HK-2 (cell line): ENCODE measurements around the gene PI4K2A.
"Not testable (repeated sequence)": the region's sequence is repeated elsewhere in the genome, so short reads cannot be mapped to it uniquely, and the experiment has no call there.

Experiments
- DNase-seq: peaks from one replicate; pipeline ENCODE4 v3.0.0-alpha.2; 2018; ENCODE audit not compliant: unreplicated experiment

The PI4K2A gene

DNA sequence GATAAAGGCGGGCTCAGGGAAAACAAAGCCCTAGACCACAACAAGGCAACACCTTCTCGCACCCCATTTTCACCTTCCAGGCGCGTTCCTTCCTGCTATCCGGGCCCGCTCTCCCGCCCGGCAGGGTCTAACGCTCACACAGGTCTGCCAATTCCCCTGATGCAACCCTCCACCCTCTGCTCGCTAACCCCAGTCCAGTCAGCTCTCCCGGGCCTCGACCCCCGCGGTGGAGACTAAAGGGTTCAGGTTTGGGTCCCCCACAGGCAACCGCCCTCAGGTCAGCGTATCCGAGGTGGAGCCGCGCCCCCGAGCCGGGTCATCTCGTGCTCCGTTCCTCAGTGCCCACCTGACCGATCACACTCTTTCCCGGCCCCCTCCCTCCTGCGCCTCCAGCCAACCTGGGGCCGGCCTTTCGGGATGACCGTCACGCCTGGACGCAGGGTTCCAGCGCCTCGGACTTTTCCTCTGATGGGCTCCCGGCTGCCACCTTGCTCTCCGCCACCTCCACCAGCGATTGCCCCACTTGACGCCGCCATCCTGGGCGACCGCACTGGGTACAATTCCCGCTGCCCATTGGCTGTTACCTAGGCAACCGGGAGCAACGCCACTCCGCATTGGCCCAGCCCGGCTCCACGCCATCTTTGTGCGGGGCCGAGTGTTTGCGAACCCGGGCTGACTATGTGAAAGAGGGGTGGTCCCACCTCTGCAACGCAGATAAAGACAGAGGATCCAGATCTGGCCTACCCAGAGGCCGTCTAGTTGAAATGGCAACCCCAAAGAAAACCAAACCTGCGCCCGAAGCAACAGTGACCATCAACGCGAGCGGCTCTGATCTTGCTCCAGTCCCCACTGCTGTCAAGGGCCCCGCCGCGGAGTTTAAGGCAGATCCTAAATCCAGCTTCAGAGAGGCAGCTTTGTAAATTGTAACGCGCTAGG, 7.3 kb upstream of the PI4K2A start, which contains the start of gene MORN4:
Gene MORN4 (minus strand): TSS at position 552 of the 936 bp plus-strand sequence. CDS start 13,847 bp downstream, outside the sequence.
- DNase-seq = peak; percentile 95

DNA sequence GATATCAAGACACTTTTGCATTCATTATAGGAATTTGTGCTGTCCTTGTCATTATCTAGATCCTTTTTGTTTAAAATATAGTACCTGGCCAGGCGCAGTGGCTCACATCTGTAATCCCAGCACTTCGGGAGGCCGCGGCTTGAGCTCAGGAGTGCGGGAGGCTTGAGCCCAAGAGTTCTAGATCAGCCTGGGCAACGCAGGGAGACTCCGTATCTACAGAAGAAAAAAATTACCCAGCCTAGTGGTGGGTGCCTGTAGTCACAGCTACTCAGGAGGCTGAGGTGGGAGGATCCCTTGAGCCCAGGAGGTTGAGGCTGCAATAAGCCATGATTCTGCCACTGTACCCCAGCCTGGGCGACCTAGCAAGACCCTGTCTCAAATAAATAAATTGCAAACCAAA, 6.5 kb upstream of the PI4K2A start:
- DNase-seq = peak; percentile 36

DNA sequence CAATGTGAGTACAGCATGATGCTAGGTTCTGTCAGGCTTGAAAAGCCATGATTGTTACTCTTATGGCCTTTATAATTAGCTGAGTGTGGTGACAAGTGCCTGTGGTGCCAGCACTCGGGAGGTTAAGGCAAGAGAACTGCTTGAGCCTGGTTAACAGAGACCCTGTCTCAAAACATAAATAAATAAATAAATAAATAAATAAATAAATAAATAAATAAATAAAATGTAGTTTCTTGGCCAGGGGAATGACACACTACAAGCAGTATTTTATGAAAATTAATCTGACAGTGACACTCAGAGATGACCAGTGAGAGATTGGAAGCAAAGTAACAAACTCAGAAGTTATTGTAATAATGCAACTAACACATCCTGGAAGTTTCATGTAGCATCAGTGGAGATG, 4.9 kb upstream of the PI4K2A start:
- DNase-seq = no peak

DNA sequence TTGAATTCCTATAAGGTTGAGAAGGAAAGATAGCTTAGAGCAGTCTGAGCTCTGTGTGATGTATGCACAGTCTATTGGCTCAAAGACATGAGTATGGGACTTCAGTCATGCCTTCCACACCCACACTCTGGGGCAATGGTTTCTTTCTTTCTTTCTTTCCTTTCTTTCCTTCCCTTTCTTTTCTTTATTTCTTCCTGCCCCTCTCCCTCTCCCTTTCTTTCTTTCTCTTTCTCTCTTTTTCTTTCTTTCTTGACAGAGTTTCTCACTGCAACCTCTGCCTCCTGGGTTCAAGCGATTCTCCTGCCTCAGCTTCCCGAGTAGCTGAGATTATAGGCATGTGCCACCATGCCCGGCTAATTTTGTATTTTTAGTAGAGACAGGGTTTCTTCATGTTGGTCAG, 1.4 kb upstream of the PI4K2A start:
- DNase-seq = not testable (repeated sequence)

DNA sequence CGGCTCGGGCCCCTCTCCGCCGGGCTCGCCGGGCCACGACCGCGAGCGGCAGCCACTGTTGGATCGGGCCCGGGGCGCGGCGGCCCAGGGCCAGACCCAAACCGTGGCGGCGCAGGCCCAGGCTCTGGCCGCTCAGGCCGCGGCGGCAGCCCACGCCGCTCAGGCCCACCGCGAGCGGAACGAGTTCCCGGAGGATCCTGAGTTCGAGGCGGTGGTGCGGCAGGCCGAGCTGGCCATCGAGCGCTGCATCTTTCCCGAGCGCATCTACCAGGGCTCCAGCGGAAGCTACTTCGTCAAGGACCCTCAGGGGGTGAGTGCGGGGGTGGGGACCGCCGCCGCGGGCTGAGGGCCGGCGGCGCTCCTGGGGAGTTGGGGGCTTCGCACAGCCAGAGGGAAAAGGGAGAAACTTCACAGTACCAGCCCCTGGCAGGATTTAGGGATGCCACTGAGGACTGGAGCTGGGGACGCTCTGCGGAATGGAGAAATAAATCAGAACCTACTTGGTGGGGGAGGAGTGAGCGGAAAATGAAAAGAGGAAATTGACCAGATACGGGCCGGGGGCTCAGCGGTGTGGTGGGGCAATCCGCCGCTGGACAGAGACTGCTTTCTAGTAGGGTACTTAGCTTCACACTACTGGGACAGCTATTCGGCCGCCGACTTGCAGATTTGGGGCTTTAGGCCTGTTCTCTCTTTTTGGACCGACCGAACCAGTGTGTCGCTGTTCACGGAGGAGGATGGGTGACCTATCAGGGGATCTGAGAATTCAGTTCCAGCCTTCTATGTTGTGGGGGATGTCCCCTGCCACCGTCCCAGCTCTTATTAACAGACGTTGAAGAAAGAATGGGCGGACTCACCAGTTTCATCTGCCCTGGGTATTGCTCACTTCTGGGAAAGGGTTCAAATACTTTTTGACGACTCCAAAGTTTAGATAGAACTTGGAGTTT, 669 bp downstream of the PI4K2A start:
- DNase-seq = peak; percentile 52

DNA sequence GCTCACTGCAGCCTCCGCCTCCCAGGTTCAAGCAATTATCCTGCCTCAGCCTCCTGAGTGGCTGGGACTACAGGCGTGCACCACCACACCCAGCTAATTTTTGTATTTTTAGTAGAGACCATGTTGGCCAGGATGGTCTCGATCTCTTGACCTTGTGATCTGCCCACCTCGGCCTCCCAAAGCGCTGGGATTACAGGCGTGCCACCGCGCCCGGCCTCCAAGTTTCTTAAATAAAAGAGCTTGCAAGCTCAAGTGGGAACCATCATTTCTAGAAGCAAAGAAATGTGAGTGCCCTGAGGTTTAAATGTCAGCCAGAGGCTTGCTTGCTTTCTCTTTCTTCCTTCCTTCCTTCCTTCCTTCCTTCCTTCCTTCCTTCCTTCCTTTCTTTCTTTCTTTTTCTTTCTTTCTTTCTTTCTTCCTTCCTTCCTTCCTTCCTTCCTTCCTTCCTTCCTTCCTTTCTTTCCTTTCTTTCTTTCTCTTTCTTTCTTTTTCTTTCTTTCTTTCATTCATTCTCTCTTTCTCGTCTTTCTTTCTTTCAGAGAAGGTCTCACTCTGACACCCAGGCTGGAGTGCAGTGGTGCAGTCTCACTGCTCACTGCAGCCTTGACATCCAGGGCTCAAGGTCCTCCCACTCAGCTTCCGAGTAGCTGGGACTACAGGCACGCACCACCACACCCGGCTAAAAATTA, 2.1 kb downstream of the PI4K2A start:
- not testable (repeated sequence) for DNase-seq

DNA sequence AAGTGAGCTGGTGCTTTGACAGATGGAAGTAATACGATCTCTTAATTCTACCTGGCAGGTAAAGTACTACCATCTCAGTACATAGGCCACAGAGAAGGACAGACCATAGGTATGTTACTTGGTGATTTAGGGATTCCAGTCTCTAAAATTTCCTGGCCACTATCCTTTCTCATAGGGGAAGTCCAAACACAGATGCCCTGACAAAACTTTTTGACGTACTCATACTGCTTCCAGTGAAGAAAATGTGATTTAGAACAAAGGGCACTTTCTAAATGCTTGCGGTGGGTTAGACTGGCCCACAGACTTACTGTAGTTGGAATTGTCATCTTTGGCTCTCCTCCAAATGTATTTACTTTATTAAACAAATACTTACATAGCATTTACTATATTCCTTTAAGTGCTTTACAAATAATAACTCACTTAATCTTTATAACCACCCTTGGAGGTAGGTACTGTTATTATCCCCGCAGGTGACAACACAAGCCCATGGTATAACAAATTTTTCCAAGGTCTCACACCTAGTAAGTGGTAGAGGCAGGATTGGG, 3.0 kb downstream of the PI4K2A start:
- DNase-seq = no peak

DNA sequence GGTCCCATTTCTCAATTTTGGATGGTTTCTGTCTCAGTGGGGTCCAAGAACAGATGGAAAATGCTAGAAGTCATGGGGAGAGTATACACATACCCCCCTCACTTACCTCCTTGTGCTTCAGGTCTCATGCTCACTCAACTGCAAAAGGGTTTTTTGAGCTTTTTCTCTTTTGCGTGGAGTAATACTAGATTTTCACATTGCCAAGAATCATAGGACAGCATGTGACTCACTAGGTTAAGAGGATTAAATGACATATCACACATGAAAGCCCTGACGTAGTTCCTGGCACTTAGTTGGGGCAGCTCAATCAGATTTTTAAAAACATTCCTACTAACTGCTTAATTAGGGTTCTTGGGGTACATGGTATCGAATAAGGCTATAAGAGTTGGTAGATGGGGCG, 4.5 kb downstream of the PI4K2A start:
- no peak for DNase-seq

DNA sequence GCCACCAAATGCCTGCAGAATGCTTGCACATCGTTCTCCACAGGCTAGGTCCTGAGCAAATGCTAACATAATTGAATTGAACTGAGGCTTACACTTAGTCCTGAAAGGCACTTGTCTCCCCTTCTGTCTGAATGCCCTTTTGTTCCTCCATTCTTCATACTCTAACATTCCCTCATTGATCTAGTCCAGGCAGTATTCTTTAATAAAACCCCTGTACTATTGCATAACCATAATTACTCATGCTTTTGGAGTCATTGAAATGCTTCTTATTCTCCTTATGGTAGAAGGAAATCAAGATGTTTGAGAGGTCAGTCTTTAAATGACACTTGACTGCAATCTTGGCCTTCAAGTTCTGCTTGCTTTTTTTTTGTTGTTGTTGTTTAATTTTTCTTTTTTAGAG, 7.1 kb downstream of the PI4K2A start:
- no peak for DNase-seq

DNA sequence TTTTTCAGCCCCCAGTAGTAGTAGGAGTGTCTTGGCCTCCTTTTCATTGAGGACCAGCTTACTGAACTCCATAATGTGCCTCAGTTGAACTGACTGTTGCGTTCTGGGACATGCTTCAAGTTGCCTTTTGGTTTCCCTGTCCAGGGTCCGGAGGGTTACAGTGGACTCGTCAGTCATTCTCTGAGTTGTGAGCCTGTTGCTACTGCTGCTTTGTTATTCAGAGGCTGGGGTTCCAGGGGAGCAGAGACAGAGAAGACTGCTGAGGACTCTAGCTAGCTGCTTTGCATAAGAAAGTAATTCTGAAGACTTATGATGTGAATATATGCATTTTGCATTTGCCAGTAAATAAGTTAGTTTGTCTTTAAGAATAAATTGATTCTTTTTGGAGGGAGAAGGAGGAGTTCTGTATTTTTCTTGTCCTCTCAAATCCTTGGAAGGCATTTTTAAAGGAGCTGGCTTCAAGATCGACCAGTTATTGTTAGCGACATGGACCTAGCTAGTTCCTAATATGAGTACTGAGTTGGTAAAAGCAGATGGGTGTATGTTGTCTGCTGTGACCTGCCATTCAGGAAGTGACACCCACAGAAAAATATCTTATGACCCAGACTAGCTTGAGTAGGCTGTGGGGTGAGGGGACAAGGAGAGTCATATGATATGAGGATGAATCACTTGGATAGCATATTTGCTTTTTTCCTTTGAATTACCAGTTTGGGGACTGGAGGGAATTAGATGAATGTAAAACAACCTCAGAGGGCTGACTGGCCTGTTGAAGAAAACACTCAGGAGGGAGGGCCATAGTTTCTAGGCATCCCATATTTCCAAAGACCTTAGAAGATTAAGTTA, 8.3 kb downstream of the PI4K2A start:
- peak; percentile 73 for DNase-seq

DNA sequence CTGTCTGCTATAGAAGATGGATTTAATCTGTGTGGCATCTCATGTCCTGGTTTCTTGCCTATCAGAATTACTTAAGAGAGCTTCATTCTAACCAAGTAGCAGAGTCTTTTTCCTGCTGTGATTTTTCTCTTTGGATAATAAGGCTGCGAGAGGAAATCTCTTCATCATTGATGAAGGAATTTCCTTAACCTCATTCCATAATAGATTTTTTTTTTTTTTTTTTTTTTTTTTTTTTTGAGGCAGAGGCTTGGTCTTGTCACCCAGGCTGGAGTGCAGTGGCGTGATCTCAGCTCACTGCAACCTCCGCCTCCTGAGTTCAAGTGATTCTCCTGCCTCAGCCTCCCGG, 8.9 kb downstream of the PI4K2A start:
- not testable (repeated sequence) for DNase-seq

DNA sequence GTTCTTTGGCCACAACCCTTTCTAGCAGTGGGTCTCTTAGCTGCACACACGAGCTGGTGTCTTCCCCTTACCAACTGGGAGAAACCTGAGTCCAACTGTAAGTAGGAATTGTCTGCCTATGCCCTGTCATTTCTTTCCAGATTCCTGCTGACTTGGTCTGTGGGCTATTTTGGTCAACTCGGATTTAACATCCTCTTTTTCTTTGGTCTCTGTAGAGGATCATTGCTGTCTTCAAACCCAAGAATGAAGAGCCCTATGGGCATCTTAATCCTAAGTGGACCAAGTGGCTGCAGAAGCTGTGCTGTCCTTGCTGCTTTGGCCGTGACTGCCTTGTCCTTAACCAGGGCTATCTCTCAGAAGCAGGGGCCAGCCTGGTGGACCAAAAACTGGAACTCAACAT, 10.3 kb downstream of the PI4K2A start:
- DNase-seq = no peak

DNA sequence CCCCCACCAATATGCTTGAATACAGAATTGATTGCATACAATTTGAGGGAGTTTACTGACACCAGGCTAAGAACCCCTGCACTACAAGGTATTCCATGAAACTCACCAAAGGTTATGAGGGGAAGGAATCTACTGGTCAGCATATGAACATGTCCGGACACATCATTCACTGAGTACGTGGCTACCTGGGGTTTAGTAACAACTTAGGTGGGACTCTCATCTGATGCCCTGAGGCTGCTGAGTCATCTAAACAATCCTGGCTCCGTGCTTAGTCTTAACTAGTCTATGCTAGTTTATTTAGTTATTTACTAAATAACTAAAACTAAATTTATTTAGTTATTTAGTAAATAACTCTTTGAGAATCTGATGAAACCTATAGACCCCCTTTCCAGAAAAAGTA, 11.3 kb downstream of the PI4K2A start:
- DNase-seq = no peak

DNA sequence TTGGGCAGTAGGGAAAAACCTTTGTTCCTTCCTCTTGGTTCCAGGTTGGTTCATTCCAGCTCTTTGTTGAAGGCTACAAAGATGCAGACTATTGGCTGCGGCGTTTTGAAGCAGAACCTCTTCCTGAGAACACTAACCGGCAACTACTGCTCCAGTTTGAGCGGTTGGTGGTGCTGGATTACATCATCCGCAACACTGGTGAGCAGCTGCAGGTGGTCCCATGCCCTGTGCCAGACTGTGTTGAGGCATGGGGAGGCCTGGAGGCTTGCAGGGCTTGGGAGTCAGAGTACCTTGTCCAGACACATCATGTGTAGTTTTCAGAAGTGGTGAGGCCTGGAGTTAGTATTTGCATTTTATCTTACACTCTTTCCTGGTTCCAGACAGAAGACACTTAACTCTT, 16.3 kb downstream of the PI4K2A start:
- DNase-seq = no peak

DNA sequence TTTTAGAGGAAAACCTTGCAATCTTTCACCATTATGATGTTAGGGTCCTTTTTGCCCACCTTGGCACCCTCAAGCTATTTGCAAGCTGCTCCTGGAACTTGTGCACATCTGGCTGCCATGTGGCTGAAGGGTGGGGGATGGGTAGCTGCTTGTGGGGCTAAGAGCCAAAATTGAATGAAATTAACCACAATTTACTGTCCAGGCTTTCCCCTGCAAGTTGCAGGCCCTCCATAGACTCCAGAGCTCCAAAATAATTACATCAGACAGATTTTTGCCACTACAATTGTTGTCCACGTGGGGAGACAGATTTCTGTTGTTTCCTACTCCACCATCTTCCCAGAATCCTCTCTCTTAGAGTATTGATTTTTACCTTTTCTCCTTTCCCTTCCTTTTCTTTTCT, 19.1 kb downstream of the PI4K2A start:
- DNase-seq = no peak

DNA sequence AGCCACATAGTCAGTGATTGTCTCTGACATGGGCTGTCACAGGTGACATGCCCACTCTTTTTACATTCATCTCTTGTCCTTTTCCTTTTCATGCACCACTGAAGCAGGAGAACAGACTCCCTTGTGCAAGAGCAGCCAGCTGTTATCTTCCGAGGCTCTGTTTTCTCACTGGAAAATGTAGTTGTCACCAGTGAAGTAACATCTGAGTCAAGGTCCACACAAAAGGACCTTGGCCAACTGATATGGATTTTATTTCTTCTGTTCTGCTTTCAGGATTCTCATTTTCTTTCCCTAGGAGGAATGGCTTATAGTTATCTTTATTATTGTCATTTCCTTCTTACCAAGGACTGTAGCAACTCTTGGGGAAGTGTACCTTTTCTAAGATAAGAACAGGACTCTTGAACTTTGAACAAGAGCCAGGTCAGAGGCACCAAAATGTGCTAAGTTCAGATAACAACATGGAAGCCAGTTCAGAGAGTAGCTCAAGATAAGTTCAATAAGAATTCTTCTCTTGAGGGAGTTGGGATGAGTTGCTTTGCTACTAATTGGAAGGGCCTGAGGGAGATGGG, 23.9 kb downstream of the PI4K2A start:
- DNase-seq = no peak

DNA sequence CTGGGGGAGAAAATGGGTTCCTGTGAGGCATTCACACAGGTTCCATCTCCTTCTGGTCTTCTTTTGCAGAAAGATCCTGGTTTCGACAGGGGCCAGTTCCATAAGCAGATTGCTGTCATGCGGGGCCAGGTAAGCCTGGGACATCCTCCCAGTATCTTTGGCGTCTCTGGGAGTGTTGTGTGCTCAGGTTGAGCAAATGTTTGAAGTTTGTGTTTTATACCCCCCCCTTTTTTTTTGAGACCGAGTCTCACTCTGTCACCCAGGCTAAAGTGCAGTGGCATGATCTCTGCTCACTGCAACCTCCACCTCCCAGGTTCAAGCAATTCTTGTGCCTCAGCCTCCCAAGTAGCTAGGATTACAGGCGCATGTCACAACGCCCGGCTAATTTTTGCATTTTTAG, 26.5 kb downstream of the PI4K2A start:
- no peak for DNase-seq

DNA sequence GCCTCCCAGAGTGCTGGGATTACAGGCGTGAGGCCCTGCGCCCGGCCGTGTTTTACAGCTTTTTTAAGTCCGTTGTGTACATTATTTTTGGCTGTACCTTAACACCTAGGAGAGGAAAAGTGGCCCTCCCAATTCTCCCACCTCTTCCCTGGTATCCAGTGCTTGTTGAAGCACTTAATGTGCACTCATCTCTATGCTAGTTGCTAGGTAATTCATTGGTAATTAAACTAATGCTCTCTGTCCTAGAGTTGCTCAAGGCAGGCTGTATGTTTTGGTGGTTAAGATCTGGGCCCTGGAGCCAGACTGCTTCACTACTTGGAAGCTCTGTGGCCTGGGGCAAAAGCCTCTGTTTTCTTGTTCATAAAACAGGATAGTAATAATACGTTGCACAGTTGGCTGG, 27.0 kb downstream of the PI4K2A start:
- DNase-seq = no peak

DNA sequence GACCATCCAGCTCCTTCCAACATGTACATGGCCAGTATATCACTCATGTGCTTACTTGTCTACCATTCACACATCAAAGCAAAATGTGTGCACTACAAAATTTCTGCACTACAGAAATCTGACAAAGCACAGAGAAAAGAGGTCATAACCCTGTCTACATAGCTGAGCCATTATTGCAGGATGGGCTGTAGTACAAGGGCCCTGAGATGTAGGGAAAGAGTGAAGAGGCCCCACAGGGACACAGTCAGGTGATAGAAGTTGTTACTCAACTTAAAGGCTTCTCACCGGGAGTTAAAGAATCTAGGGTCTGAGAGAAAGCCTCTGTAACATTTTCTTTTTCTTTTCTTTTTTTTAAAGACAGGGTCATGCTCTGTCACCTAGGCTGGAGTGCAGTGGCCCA, 29.1 kb downstream of the PI4K2A start:
- DNase-seq = no peak

DNA sequence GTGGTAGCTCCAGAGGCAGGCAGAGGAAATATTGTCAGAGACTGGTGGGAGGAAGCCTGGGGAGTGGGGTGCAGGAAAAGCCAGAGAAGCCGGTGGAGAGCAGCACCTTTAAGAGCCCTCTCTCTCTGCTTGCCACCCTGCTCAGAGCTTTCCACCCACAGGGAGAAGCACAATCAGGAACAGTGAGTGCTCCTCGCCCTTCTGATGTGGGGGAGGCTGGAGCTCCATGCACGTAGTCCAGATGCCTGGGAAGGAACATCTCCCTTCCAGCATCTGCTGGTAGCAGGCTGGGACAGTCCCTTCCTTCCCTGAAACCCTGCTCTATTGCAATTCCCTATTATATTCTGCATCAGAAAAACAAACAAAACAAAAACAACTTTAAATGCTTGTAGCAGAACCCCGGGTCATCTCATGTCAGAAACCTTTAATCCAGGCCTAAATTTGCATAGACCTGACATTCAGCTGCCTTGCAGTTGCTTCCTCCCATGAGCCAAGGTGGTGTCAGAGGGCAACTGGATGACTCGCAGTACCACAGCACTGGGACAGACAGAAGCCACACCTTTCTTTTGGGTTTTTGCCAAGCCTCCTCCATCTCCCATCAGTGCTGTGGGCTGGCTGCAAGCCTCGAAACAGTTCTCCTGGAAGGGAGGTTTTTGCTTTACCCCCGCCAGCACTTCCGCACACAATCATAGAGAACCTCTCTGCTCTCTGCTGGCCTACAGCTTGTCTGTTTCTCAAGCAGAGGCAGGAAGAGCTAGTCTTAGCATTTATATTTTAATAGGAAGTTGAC, 33.5 kb downstream of the PI4K2A start:
- peak; percentile 78 for DNase-seq
